ENCODE results near the gene SI. TPM values are rescaled to one million over a fixed set of nuclear protein-coding genes. Genes with fewer than 3 reads are reported as not detected.

SI gene
- not detected in 2 replicates for total RNA-seq (ENCODE audit: low replicate concordance)

DNA sequence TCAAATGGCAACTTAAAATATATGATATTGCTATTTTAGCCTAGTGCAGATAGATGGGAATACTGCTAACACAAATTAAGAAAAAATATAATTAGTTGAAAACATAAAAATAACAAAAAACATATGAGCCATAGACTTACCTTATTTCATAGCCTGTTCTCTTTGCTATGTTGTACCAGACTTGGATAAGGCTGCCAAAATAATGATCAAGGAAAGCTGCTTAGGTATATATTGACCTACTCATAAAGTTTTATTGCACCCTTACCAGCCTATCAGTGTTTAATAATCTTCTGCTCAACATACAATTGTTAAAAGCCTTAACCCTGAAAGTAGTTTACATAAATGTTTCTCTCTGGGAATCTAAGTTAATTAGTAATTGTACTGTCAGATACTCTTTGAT is at the start of gene SI:
TSS of gene SI (minus strand) at position 204 of the 400 bp plus-strand sequence. CDS start 2,484 bp downstream, outside the sequence.
- no peak for DNase-seq (ENCODE audit: low read depth)
- no peak within 1 kb of the TSS for H3K4me3 ChIP-seq (ENCODE audit: low read depth, low read length)
- TF ChIP-seq, protein P1, sequence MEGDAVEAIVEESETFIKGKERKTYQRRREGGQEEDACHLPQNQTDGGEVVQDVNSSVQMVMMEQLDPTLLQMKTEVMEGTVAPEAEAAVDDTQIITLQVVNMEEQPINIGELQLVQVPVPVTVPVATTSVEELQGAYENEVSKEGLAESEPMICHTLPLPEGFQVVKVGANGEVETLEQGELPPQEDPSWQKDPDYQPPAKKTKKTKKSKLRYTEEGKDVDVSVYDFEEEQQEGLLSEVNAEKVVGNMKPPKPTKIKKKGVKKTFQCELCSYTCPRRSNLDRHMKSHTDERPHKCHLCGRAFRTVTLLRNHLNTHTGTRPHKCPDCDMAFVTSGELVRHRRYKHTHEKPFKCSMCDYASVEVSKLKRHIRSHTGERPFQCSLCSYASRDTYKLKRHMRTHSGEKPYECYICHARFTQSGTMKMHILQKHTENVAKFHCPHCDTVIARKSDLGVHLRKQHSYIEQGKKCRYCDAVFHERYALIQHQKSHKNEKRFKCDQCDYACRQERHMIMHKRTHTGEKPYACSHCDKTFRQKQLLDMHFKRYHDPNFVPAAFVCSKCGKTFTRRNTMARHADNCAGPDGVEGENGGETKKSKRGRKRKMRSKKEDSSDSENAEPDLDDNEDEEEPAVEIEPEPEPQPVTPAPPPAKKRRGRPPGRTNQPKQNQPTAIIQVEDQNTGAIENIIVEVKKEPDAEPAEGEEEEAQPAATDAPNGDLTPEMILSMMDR (IDR thresholded peaks at IDR 0.05; ENCODE audit: insufficient read depth, low read length), result no peak

- TF ChIP-seq, protein P1 (IDR thresholded peaks at IDR 0.05; ENCODE audit: insufficient read depth, low read length), result no peak
- no peak overlapping the region for H3K4me3 ChIP-seq (ENCODE audit: low read depth, low read length)
- no peak for DNase-seq (ENCODE audit: low read depth)
Measured at GRCh38 chr3:165125836-165126235, 47.5 kb upstream of the SI start.

DNA sequence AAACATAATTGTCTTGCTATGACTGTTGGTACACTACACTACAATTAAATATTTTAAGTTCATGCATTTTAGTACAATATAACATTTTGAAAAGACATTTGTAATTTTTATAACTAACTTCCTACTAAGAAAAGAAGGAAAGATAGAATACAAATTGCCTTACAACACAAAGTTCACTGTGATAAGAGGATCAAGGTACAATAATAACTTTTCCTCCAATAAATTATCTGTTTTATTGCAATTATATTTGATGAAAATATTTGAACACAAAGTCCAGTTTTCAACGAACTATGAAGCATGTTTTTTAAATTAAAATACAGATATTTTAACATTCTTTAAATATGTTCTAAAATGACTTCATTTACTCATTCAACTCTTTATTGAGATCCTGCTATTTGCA is 33.1 kb upstream of the SI start:
- no peak for DNase-seq (ENCODE audit: low read depth)
- TF ChIP-seq, protein P1 (IDR thresholded peaks at IDR 0.05; ENCODE audit: insufficient read depth, low read length), result no peak

GRCh38 chr3:165103616-165104015 is 25.3 kb upstream of the SI start:
- no peak for DNase-seq (ENCODE audit: low read depth)
- H3K4me3 ChIP-seq (ENCODE audit: low read depth, low read length), result no peak overlapping the region
- TF ChIP-seq, protein P1 (IDR thresholded peaks at IDR 0.05; ENCODE audit: insufficient read depth, low read length), result no peak

More for the DNA sequence above, 33.1 kb upstream of the SI start:
- H3K4me3 ChIP-seq (ENCODE audit: low read depth, low read length), result no peak overlapping the region

DNA sequence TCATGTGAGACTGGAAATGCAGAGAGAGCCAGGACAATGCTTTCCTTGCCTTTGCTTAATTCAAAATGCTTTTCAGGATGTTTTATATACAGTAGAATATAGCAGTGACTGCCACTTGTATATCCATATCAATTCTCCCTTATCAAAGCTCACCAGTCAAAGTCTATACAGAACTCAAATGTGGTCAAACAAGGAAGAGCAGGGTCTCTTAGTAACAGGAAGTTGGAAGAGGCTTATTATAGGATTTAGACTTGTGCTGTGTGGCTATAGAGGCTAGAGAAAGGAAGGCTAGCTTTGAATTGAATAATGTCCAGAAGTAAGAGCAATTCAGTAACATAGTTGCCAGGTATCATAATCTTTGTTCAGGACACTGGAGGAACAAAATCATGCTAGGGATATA is 4.4 kb upstream of the SI start:
- no peak overlapping the region for H3K4me3 ChIP-seq (ENCODE audit: low read depth, low read length)
- no peak for DNase-seq (ENCODE audit: low read depth)
- TF ChIP-seq, protein P1 (IDR thresholded peaks at IDR 0.05; ENCODE audit: insufficient read depth, low read length), result no peak

- H3K4me3 ChIP-seq (ENCODE audit: low read depth, low read length), result no peak overlapping the region
- TF ChIP-seq, protein P1 (IDR thresholded peaks at IDR 0.05; ENCODE audit: insufficient read depth, low read length), result no peak
- no peak for DNase-seq (ENCODE audit: low read depth)
Measured at GRCh38 chr3:165081183-165081582, 2.9 kb upstream of the SI start.

DNA sequence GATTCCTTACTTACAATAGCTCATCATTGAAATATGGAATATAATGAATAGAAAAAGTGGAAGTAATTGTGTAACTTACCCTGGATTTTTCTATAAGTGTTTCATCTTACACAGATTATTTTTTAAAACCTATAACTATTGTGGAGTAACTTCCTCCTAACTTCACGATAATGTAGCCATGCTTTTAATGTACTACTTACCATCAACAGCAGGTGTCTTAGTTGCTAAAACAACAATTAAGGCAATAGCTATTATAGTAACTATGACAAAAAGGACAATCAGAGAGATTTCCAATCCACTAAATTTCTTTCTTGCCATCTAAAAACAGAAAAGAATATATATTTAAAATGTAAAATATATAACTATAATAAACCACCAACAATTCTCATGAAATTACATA is 2.6 kb downstream of the SI start:
- TF ChIP-seq, protein P1 (IDR thresholded peaks at IDR 0.05; ENCODE audit: insufficient read depth, low read length), result no peak
- no peak overlapping the region for H3K4me3 ChIP-seq (ENCODE audit: low read depth, low read length)
- no peak for DNase-seq (ENCODE audit: low read depth)

All from fibroblast of the aortic adventitia (primary cell).